Measurements from ENCODE around the gene TRMT61A.

TRMT61A gene

DNA sequence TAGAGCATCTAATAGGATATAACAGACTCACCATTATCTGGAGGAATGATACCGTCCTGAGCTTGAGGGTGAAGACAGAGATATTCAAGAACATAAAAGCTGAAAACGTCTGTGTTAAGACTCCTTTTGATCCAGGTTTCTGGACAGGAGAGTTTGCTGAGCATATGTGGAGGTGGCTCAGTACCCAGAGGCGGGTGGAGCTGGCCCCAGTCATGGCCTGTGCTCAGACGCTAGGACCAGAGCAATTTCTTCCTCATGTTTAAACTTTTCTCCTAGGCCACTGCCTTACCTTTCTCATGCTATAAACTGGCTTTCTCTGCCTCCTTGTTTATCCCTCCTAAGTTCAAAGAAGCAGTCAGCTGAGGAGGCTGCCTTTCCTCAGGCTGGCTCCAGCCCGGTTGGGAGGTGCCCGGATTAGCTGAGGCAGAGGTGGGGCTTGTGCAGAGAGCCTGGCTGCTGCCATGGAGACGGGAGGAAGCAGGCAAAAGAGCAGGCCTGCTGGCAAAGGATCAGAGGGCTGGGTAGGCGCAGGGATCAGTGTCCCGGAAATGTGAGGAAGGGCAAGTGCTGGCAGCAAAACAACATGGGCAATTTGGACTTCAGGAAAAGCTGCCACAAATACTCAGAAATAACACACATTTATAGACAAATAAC lies 47.5 kb downstream of the TRMT61A start:
- no peak overlapping the region for H3K4me3 ChIP-seq (ENCODE audit: low read depth, low read length)
- DNase-seq (ENCODE audit: low read depth): peak; percentile 93
- TF ChIP-seq, protein P1, sequence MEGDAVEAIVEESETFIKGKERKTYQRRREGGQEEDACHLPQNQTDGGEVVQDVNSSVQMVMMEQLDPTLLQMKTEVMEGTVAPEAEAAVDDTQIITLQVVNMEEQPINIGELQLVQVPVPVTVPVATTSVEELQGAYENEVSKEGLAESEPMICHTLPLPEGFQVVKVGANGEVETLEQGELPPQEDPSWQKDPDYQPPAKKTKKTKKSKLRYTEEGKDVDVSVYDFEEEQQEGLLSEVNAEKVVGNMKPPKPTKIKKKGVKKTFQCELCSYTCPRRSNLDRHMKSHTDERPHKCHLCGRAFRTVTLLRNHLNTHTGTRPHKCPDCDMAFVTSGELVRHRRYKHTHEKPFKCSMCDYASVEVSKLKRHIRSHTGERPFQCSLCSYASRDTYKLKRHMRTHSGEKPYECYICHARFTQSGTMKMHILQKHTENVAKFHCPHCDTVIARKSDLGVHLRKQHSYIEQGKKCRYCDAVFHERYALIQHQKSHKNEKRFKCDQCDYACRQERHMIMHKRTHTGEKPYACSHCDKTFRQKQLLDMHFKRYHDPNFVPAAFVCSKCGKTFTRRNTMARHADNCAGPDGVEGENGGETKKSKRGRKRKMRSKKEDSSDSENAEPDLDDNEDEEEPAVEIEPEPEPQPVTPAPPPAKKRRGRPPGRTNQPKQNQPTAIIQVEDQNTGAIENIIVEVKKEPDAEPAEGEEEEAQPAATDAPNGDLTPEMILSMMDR (conservative IDR thresholded peaks at IDR 0.05; ENCODE audit: low read depth, low read length): no peak

DNA sequence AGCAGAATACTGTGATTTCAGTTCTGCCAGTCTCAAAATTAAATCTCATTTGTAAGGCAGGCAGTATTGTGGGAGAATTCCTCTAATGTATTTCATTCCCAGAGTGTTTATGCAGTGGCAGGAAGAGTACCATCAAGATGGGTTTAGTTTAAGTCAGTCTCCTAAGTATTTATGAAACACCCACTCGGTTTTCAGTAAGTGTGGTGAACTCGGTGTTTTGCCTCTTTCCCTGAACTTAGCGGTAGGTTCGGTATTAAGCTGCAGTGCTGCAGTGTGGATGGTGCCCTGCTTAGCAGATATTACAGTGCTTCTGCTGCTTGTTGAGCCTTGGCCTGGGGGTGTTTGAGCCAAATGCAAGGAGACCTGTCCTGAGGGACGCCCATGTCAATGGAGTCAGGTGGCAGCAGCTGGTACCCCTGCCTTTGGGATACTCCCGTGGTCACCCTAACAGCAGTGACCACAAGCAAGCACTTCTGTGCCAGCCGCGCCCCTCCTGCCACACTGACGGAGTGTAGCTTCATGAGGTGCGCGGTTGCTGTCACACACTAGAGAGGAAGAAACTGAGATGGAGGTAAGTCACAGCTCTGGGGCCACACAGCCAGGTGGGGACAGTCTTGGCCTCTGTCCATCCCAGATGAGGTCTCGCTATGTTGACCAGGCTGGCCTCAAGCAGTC lies 49.5 kb downstream of the TRMT61A start:
- no peak for DNase-seq (ENCODE audit: low read depth)
- no peak overlapping the region for H3K4me3 ChIP-seq (ENCODE audit: low read depth, low read length)
- TF ChIP-seq, protein P1 (conservative IDR thresholded peaks at IDR 0.05; ENCODE audit: low read depth, low read length): no peak

DNA sequence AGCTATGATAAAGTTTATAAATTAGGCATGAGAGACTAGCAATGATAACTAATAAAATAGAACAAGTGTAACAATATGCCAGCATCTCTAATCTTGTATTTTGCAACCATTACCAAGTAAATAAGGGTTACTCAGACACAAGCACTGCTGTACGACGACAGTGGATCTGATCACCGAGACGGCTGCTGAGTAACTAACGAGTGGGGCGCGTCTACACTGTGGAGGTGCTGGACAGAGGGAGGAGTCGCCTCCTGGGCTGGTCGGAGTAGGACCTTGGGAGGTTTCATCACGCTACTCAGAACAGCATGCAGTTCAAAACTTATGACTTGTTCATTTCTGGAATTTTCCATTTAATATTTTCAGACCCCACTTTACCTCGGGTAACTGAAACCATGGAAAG lies 52.2 kb downstream of the TRMT61A start:
- no peak for DNase-seq (ENCODE audit: low read depth)
- H3K4me3 ChIP-seq (ENCODE audit: low read depth, low read length): no peak overlapping the region
- TF ChIP-seq, protein P1 (conservative IDR thresholded peaks at IDR 0.05; ENCODE audit: low read depth, low read length): no peak

DNA sequence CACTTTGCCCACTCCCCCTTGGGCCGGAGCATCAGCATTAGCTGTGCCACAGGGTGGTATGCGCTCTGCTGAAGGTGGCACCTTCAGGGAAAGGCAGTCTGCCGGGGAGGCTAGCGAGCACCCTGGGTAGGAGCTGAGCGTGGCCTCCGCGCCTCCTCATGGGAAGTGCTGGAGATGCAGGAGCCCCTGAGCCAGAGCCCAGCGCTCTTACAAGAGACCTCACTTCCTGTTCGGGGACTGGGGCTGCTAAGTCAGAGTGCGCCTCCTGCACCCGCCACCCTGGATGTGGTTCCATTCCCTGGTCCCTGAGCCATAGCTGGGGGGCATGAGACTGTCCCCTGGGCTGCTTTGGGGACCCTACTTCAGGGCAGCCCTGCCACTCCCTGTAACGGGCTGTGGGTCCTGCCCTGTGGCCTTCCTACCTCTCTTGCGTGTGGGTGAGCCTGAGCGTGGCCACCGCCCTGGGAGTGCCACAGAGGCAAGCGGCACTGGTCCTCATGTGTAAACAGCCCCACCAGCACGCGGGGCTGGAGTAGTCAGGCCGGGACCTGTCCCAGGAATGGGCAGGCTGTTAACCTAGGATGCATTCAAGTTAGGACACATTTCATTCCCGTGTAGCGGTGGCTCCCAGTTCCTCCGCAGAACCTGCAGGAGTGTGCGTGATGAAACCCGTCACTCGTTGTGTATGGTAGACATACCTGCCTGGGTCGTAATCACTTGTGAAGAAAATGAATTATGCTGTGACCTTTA lies 53.1 kb downstream of the TRMT61A start:
- no peak for DNase-seq (ENCODE audit: low read depth)
- no peak overlapping the region for H3K4me3 ChIP-seq (ENCODE audit: low read depth, low read length)
- TF ChIP-seq, protein P1 (conservative IDR thresholded peaks at IDR 0.05; ENCODE audit: low read depth, low read length): no peak

DNA sequence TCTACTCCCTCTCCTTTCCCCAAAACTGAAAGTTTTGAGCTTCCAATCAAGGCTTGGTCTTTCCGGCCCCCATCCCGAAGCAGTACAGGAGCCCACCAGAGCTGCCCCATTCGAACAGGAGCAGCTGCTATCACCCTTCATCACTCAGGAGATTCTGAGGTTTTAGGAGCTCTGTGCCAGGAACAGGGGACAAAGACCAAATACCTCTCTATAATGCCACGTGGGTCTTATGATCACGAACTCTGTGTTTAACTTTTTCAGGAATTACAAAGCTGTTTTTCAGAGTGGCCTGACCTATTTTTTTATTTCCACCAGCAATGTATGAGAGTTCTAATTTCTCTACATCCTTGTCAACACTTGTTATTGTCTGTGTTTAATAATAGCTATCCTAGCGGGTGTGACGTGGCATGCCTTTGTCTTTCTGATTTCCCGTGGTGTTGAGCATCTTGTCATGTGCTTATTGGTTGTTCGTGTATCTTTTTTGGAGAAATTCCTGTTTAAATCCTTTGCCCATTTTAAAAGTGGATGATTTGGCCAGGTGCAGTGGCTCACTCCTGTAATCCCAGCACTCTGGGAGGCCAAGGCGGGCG lies 55.4 kb downstream of the TRMT61A start:
- DNase-seq (ENCODE audit: low read depth): no peak
- H3K4me3 ChIP-seq (ENCODE audit: low read depth, low read length): no peak overlapping the region
- TF ChIP-seq, protein P1 (conservative IDR thresholded peaks at IDR 0.05; ENCODE audit: low read depth, low read length): no peak
